GM12878 (cell line): Measurements from ENCODE around the gene MRGPRE. TPM values are rescaled to one million over a fixed set of nuclear protein-coding genes. Genes with fewer than 3 reads are reported as not detected.

Experiments used
- BCL11A ChIP-seq: IDR thresholded peaks from 2 replicates; pipeline ENCODE4 v1.6.1; 2011; ENCODE audit warnings: low read depth, low read length
- CREB1 ChIP-seq: IDR thresholded peaks from 2 replicates; pipeline ENCODE4 v1.6.1; 2012; ENCODE audit warnings: low read depth, mild to moderate bottlenecking, inconsistent platforms
- EZH2 ChIP-seq: IDR thresholded peaks from 2 replicates; pipeline ENCODE4 v1.6.1; 2012; ENCODE audit warnings: low read depth, mild to moderate bottlenecking, control low read depth, inconsistent platforms, low read length, borderline replicate concordance; ENCODE audit not compliant: control insufficient read depth
- NFXL1 ChIP-seq: fragments of 450-650 bp; IDR thresholded peaks from 2 replicates; pipeline ENCODE4 v1.6.1; 2017; ENCODE audit warnings: antibody characterized with exemption, mild to moderate bottlenecking, borderline replicate concordance
- PAX5 ChIP-seq: IDR thresholded peaks from 2 replicates; pipeline ENCODE4 v1.6.1; 2011; ENCODE audit warnings: low read depth, low read length, borderline replicate concordance
- RB1 ChIP-seq: fragments of 450-650 bp; formaldehyde crosslinking; IDR thresholded peaks from 2 replicates; pipeline ENCODE4 v1.6.1; 2017; ENCODE audit warnings: mild to moderate bottlenecking, borderline replicate concordance
- USF2 ChIP-seq: IDR thresholded peaks from 2 replicates; pipeline ENCODE4 v1.6.1; 2011; ENCODE audit warnings: low read depth, low read length, improper control_type of control experiment, borderline replicate concordance
- ZBTB4 ChIP-seq: fragments of 450-650 bp; formaldehyde crosslinking; IDR thresholded peaks from 2 replicates; pipeline ENCODE4 v1.4.0; 2022; ENCODE audit warnings: mild to moderate bottlenecking, moderate library complexity
- polyA plus RNA-seq, 11 experiments: library from polyadenylated mRNA; depleted of rRNA in 4 of 11; unstranded in 6 of 11; stranded (reverse) in 5 of 11; fragments of >200 nt; fragmentation: Nextera tagmentation in 4 of 11; fragmentation: Illumina TruSeq in 1 of 11; extraction: Ambion mirVana in 4 of 11; extraction: Trizol in 1 of 11; gene quantifications; 1 replicate in 1 of 11; 2 replicates in 10 of 11; pipeline versions ENCODE4 v1.2.1 to v1.2.3, GENCODE V29; 2011 to 2016; ENCODE audit warnings: inconsistent platforms in 2 of 11, missing spikeins in 2 of 11, low read depth in 1 of 11
- total RNA-seq, 4 experiments: library from RNA; depleted of rRNA in 3 of 4; stranded (reverse); fragments of >200 nt in 3 of 4; fragmentation: Illumina TruSeq in 1 of 4; extraction: Trizol in 1 of 4; gene quantifications; 2 replicates each; pipeline versions ENCODE4 v1.2.1 to v1.2.3, GENCODE V29; 2013 to 2021

The MRGPRE gene
- total and polyA plus RNA-seq, 10 of the 15 experiments (the other 5 are each of a cell fraction or from before 2014, with no cell fraction given), result 0.34 TPM; not detected in 9

- TF ChIP-seq RB1, result no peak
- TF ChIP-seq PAX5, result no peak
- no peak for TF ChIP-seq EZH2
- TF ChIP-seq CREB1, result no peak
- no peak for TF ChIP-seq NFXL1
- TF ChIP-seq USF2, result no peak
- TF ChIP-seq BCL11A, result no peak
- no peak for TF ChIP-seq ZBTB4 (CRISPR knock-in tag)
Observed at GRCh38 chr11:3218483-3219280, 13.5 kb downstream of the MRGPRE start, which contains the start of gene MRGPRG (continued).
